ENCODE results near the gene RASGRF2. TPM values are rescaled to one million over a fixed set of nuclear protein-coding genes. Genes with fewer than 3 reads are reported as not detected.
A peak's percentile ranks its signal among the peaks of the same experiment; 100 is the strongest.

Gene RASGRF2
- total and polyA plus RNA-seq, 2 of the 8 experiments (the other 6 are each of a cell fraction or from before 2014, with no cell fraction given), result 2.6 to 29.5 TPM

DNA sequence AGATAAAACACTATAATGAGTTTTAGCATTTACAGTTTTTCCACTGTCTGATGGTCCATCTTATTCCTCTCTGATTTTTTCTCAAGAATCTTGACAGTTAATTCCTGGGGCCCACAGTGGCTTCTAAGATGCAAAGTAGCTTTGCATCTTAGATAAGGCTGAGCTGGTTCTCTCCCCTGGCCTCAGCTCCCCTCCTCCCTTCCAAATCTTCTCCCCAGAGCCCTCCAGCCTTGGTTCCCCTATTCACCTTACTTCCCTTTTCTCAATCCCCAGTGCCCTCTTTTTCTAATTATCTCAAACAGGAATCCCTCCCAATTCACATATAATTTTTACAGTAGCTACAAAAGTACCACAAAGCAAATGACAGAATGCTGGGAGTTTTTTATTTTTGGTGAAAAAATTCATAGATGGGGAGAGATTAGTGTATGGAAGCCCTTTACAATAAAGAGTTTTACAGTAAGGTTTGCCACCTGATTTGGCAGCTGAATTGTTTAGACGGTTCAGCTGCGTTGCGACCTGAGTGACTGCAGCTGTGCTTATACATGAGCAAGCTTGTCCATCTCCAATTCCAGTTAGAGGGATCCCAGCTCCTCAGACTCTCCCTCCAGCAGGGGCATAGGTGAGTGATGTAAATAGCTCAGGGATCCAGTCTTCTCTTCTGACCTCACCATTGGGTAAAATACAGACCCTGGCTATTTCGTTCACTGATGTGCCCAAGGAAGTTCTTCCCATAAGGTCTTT is 221.6 kb downstream of the RASGRF2 start:
- H3K14ac ChIP-seq (ENCODE audit: insufficient read length), result no peak overlapping the region
- ChIA-PET POLR2A (ENCODE audit: partially characterized antibody) (interaction anchor here (0.6 kb wide), 1 partner anchor 452 kb away, joined by 3 read pairs; no protein-coding TSS in a partner anchor), CTCF (ENCODE audit: partially characterized antibody) (interaction anchor here (0.9 to 3.2 kb wide), 7 partner anchors 11 to 495 kb away, joined by 3 to 53 read pairs (median 5); no protein-coding TSS in a partner anchor)
- H3K36me3 ChIP-seq (ENCODE audit: control insufficient read depth in 2 of 4, insufficient read depth in 4 of 4, low read length in 3 of 4), result no peaks in the 10 kb centered on the region
- no peak overlapping the region for H3K18ac ChIP-seq (ENCODE audit: extremely low read depth, low read length)
- H3K4me1 ChIP-seq (replicated peaks in 1 of 4; ENCODE audit: control insufficient read depth in 3 of 4, insufficient read depth in 4 of 4, low read length in 3 of 4), result peaks cover 2 to 11% (median 9%) of the 10 kb centered on the region in 4 experiments; a peak in 6 of 7 replicates
- no peak overlapping the region for H2BK12ac ChIP-seq (ENCODE audit: low read depth, low read length)
- H3K56ac ChIP-seq (replicated peaks; ENCODE audit: insufficient read length, low read depth, low read length), result no peak overlapping the region
- H3K9me3 ChIP-seq (ENCODE audit: insufficient read depth in 2 of 2, low read depth in 1 of 2, low read length in 1 of 2), result no peaks in the 10 kb centered on the region
- H3K4me2 ChIP-seq (ENCODE audit: insufficient read depth in 1 of 2, low read depth in 2 of 2, low read length in 2 of 2), result no peak overlapping the region
- H4K5ac ChIP-seq (ENCODE audit: insufficient read length, low read depth, low read length), result no peak overlapping the region
- no peak overlapping the region for H4K8ac ChIP-seq (ENCODE audit: extremely low read depth, insufficient read depth, low read length)
- H2BK120ac ChIP-seq (replicated peaks; ENCODE audit: low read depth, low read length), result no peak overlapping the region
- no peaks in the 10 kb centered on the region for H3K79me1 ChIP-seq (ENCODE audit: low read depth, low read length)
- no peak overlapping the region for H3K23ac ChIP-seq (ENCODE audit: insufficient read length)
- no peak overlapping the region for H3K27ac ChIP-seq (ENCODE audit: low read depth, low read length)
- H2BK15ac ChIP-seq (ENCODE audit: low read length), result no peak overlapping the region
- no peaks in the 10 kb centered on the region for H3K27me3 ChIP-seq (replicated peaks in 1 of 4; ENCODE audit: control insufficient read depth in 3 of 4, extremely low read depth in 1 of 4, insufficient read depth in 3 of 4, low read length in 3 of 4)
- no peak overlapping the region for H3K9ac ChIP-seq (replicated peaks in 1 of 4; ENCODE audit: extremely low read depth in 1 of 4, low read depth in 3 of 4, low read length in 3 of 4)
- DNase-seq (ENCODE audit: low read depth in 1 of 2, low spot score in 2 of 2), result no peak
- H3K4ac ChIP-seq (replicated peaks; ENCODE audit: insufficient read length, low read depth, low read length), result no peak overlapping the region
- H2AFZ ChIP-seq (ENCODE audit: low read length), result no peak overlapping the region
- WGBS, 2 experiments (ENCODE audit: extremely low coverage in 1 of 2, insufficient coverage in 1 of 2, insufficient read length in 1 of 2, insufficient replicate concordance in 2 of 2, low coverage in 1 of 2, low lambda C conversion rate in 2 of 2, missing lambda C conversion rate in 1 of 2), result 90% methylated on average over 4 of the region's 4 CpGs; no CpG with 5 or more reads in 1 of the 2 experiments
- no peak overlapping the region for H3K4me3 ChIP-seq (ENCODE audit: extremely low read depth in 1 of 4, insufficient read depth in 2 of 4, low read depth in 3 of 4, low read length in 4 of 4)
- no peak overlapping the region for H2BK20ac ChIP-seq (ENCODE audit: low read length)
- H2BK5ac ChIP-seq (ENCODE audit: low read depth, low read length), result no peak overlapping the region
- H4K20me1 ChIP-seq (replicated peaks in 1 of 2; ENCODE audit: control insufficient read depth in 1 of 2, insufficient read depth in 2 of 2, low read length in 2 of 2), result no peaks in the 10 kb centered on the region
- no peak for FAIRE-seq
- H2AK5ac ChIP-seq (ENCODE audit: low read depth, low read length), result no peak overlapping the region
- H4K91ac ChIP-seq (replicated peaks; ENCODE audit: insufficient read length, low read length), result no peak overlapping the region
- no peaks in the 10 kb centered on the region for H3K23me2 ChIP-seq (ENCODE audit: low read depth, low read length)
- H3K79me2 ChIP-seq (ENCODE audit: control insufficient read depth in 1 of 2, insufficient read depth in 2 of 2, low read length in 2 of 2), result no peaks in the 10 kb centered on the region
- TF ChIP-seq SIX5 (IDR thresholded peaks at IDR 0.05; ENCODE audit: low read depth, low read length) (no peak), RAD21 (IDR thresholded peaks at IDR 0.05 in 1 of 2, conservative IDR thresholded peaks at IDR 0.05 in 1 of 2; ENCODE audit: low read depth in 2 of 2, low read length in 2 of 2) (0 out of 4 replicates have a peak, but pooled peaks of 1 of the 2 experiments have one; percentile 2), RBBP5 (IDR thresholded peaks at IDR 0.05; ENCODE audit: borderline replicate concordance, low read depth, low read length) (no peak)

Data from H1 (cell line).